K562 (cell line): ENCODE data around the gene ZFYVE28. TPM values are rescaled to one million over a fixed set of nuclear protein-coding genes. Genes with fewer than 3 reads are reported as not detected.

Experiments used
- ATAC-seq: fragments of 200-7000 bp; cut with Tn5 transposase; 3 replicates; pipeline ENCODE4 v1.9.1; 2020; ENCODE audit warnings: moderate library complexity
- BruUV-seq: library from RNA; stranded (reverse); fragments of 400-500 nt; replicated peaks from 2 replicates; lab custom pipeline; 2021; lab: Mats Ljungman, UMichigan
- CTCF ChIA-PET: fragments of 300-600 bp; formaldehyde crosslinking; extraction: SDS; loops from one replicate; lab custom pipeline; 2021; ENCODE audit warnings: low intra/inter-chr PET ratio; lab: Yijun Ruan, JAX
- POLR2A ChIA-PET: fragments of 300-600, 350-650 bp; sonication (Branson Sonifier 250); formaldehyde crosslinking; extraction: SDS; loops from one replicate; lab custom pipeline; 2021; ENCODE audit warnings: antibody characterized with exemption, inconsistent platforms; lab: Yijun Ruan, JAX
- DNase-seq, 4 experiments: peaks; one replicate each; pipeline versions ENCODE4 v3.0.0 to v3.0.0-alpha.2; 2011 to 2018; ENCODE audit warnings: low spot score in 3 of 4, mixed read lengths in 3 of 4; ENCODE audit errors: extremely low read depth in 1 of 4
- FAIRE-seq: peaks from 2 replicates; lab custom pipeline; 2011; peaks lifted over from hg19 to GRCh38; lab: Jason Lieb, UNC
- H2AFZ ChIP-seq: 2 replicates; pipeline ENCODE4 v1.6.0; 2011; ENCODE audit warnings: low read depth, low read length, control low read depth, inconsistent platforms
- H3K27ac ChIP-seq: fragments of 200-600 bp; 3 replicates; pipeline ENCODE4 v1.8.0; 2011; ENCODE audit warnings: low read depth, mild to moderate bottlenecking, control low read depth, inconsistent platforms, low read length, moderate library complexity, mixed read lengths; ENCODE audit errors: extremely low read depth
- H3K27me3 ChIP-seq, 2 experiments: fragments of 300-600 bp in 1 of 2; 2 replicates in 1 of 2; 3 replicates in 1 of 2; pipeline versions ENCODE4 v1.6.0 to v1.8.0; 2011; ENCODE audit warnings: inconsistent platforms in 2 of 2, low read length in 2 of 2, mild to moderate bottlenecking in 1 of 2, mixed read lengths in 1 of 2, moderate library complexity in 1 of 2; ENCODE audit not compliant: control insufficient read depth in 2 of 2, insufficient read depth in 2 of 2
- H3K36me3 ChIP-seq: fragments of 300-600 bp; 3 replicates; pipeline ENCODE4 v1.8.0; 2011; ENCODE audit warnings: mild to moderate bottlenecking, low read length, inconsistent platforms; ENCODE audit not compliant: control insufficient read depth, insufficient read depth
- H3K4me1 ChIP-seq, 2 experiments: fragments of 200-600 bp in 1 of 2; replicated peaks in 1 of 2; 2 replicates in 1 of 2; 3 replicates in 1 of 2; pipeline versions ENCODE4 v1.5.1 to v1.8.0; 2011; ENCODE audit warnings: inconsistent platforms in 2 of 2, low read length in 2 of 2, mild to moderate bottlenecking in 1 of 2, mixed read lengths in 1 of 2, moderate library complexity in 1 of 2; ENCODE audit not compliant: control insufficient read depth in 2 of 2, insufficient read depth in 2 of 2
- H3K4me2 ChIP-seq: 2 replicates; pipeline ENCODE4 v1.6.1; 2011; ENCODE audit warnings: low read length, control low read depth, inconsistent platforms, mixed read lengths; ENCODE audit not compliant: insufficient read depth
- H3K4me3 ChIP-seq: fragments of 200-600 bp; sonication (generic), shearing (Covaris generic); 2 replicates; pipeline ENCODE4 v1.5.1; 2016; ENCODE audit warnings: control low read depth, inconsistent platforms
- H3K79me2 ChIP-seq: fragments of 200-600 bp; 3 replicates; pipeline ENCODE4 v1.8.0; 2011; ENCODE audit warnings: low read length, inconsistent platforms; ENCODE audit not compliant: control insufficient read depth, insufficient read depth
- H3K9ac ChIP-seq, 2 experiments: 2 replicates each; pipeline versions ENCODE4 v1.6.0 to v1.6.1; 2011; ENCODE audit warnings: low read depth in 2 of 2, low read length in 2 of 2, control low read depth in 1 of 2, inconsistent platforms in 1 of 2, mild to moderate bottlenecking in 1 of 2, mixed read lengths in 1 of 2; ENCODE audit not compliant: insufficient read depth in 1 of 2
- H3K9me1 ChIP-seq: one replicate; pipeline ENCODE4 v1.6.0; 2011; ENCODE audit warnings: inconsistent platforms, mild to moderate bottlenecking, low read length, moderate library complexity; ENCODE audit not compliant: control insufficient read depth, insufficient read depth
- H3K9me3 ChIP-seq: replicated peaks from 2 replicates; pipeline ENCODE4 v1.5.1; 2011; ENCODE audit warnings: low read depth, low read length, inconsistent platforms; ENCODE audit not compliant: control insufficient read depth, insufficient read depth
- H4K20me1 ChIP-seq: replicated peaks from 2 replicates; pipeline ENCODE4 v1.6.1; 2011; ENCODE audit warnings: low read length, inconsistent platforms, mixed read lengths; ENCODE audit not compliant: control insufficient read depth, insufficient read depth
- BMI1 ChIP-seq: fragments of 150-350 bp; IDR thresholded peaks from 2 replicates; pipeline ENCODE4 v1.6.1; 2014; ENCODE audit warnings: low read length
- CAMTA2 ChIP-seq: fragments of 250-450 bp; sonication (Bioruptor Pico); conservative IDR thresholded peaks from 2 replicates; pipeline ENCODE4 v1.5.1; 2022
- CSDE1 ChIP-seq, 2 experiments: fragments of 450-650 bp; IDR thresholded peaks; 2 replicates each; pipeline ENCODE4 v1.6.1; 2016; ENCODE audit warnings: mild to moderate bottlenecking in 1 of 2
- POLR2G ChIP-seq: fragments of 200-400 bp; formaldehyde crosslinking; IDR thresholded peaks from 2 replicates; pipeline ENCODE4 v1.6.1; 2017; ENCODE audit warnings: low read depth, mild to moderate bottlenecking, antibody characterized with exemption, low read length, moderate library complexity
- ZNF121 ChIP-seq: sonication (generic); formaldehyde crosslinking; conservative IDR thresholded peaks from 2 replicates; pipeline ENCODE4 v1.8.0; 2022; ENCODE audit warnings: missing genetic modification reagents
- ZNF583 ChIP-seq: fragments of 250-450 bp; sonication (Bioruptor Pico); IDR thresholded peaks from 2 replicates; pipeline ENCODE4 v1.4.0; 2020
- ZSCAN32 ChIP-seq: fragments of 450-650 bp; formaldehyde crosslinking; IDR thresholded peaks from 2 replicates; pipeline ENCODE4 v1.4.0; 2020; ENCODE audit warnings: mild to moderate bottlenecking, moderate library complexity
- WGBS: fragments of 100-300 bp; shearing (Covaris generic); methylation state at CpG from one replicate; pipeline ENCODE4 v1.1.6; 2016; ENCODE audit warnings: low coverage, mixed read lengths; ENCODE audit not compliant: insufficient coverage; ENCODE audit errors: missing lambda C conversion rate; 5-methylcytosine and 5-hydroxymethylcytosine counted together
- in situ Hi-C: fragments of 300-500 bp; cut with MboI; formaldehyde crosslinking; loops from 4 replicates; pipeline ENCODE4 v1.15.0; 2018; ENCODE audit warnings: inconsistent platforms, mixed read lengths
- intact Hi-C: fragments of 100-400 bp; cut with micrococcal nuclease; formaldehyde crosslinking; loops from 2 replicates; pipeline ENCODE4 v1.14.2; 2022
- polyA plus RNA-seq, 8 experiments: library from polyadenylated mRNA; depleted of rRNA in 4 of 8; stranded (reverse) in 5 of 8; unstranded in 3 of 8; fragments of >200 nt; fragmentation: Nextera tagmentation in 2 of 8; fragmentation: Illumina TruSeq in 1 of 8; extraction: Ambion mirVana in 2 of 8; extraction: Trizol in 1 of 8; gene quantifications; 2 replicates each; pipeline versions ENCODE4 v1.2.1 to v1.2.3, GENCODE V29; 2011 to 2014; ENCODE audit warnings: inconsistent platforms in 1 of 8, missing spikeins in 1 of 8
- total RNA-seq, 7 experiments: library from RNA; depleted of rRNA in 6 of 7; stranded (reverse); fragments of >200 nt in 6 of 7; fragmentation: Illumina TruSeq in 2 of 7; extraction: Trizol in 2 of 7; gene quantifications; 2 replicates each; pipeline versions ENCODE4 v1.2.1 to v1.2.3, GENCODE V29; 2011 to 2021; ENCODE audit warnings: low replicate concordance in 1 of 7
- TF ChIP-seq, protein P1 (sequence below): fragments of 250-450 bp; sonication (Bioruptor Pico); IDR thresholded peaks from 2 replicates; pipeline ENCODE4 v1.9.0; 2021; ENCODE audit warnings: mild to moderate bottlenecking, inconsistent platforms

Gene ZFYVE28
- total and polyA plus RNA-seq, 9 of the 15 experiments (the other 6 are each of a cell fraction or from before 2014, with no cell fraction given) = 1.3 to 24.8 (median 8.9) TPM

DNA sequence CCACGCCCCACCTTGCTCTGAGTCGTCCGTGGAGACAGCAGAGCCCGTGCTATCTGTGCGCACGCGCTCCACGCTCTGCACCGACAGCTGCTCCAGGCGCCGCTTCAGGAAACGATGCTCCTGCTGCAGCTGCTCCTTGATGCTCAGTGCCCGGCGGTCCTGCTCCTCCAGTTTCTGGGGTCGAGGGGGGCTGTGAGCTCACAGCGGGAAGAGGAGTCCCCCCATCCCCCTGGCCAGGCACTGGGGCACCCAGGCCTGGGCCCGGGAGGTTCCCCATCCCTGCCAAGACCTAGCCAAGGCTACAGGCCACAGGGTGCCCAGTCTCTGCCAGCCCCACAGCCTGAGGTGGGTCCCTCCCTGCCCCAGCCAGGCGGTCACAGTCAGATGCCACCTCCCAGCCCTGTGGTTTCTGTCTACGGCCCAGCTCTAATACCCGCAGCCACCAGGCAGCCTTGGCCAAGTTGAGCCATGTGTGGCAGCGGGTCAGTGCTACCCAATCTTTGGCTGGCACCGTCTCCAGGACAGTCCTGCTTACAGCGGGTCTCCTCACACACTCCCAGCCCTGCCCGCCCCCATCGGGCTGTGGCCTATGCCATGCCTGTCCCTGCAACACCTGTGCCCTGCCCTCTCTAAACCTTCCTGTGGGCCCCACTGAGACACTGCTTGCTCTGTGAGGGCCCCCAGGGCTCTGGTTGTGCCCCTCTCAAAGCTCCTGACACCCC lies 167.2 kb downstream of the ZFYVE28 start:
- FAIRE-seq = no peak
- intact Hi-C loops = no loop called here
- WGBS = 61% methylated on average over 24 of the region's 25 CpGs
- Histone ChIP-seq H3K4me2 (no peak overlapping the region), H3K4me1 (peaks cover 0 to 75% of the 10 kb centered on the region in 2 experiments; a peak in 2 of 5 replicates), H3K9me1 (no peaks in the 10 kb centered on the region), H3K36me3 (no peaks in the 10 kb centered on the region), H3K79me2 (no peaks in the 10 kb centered on the region), H4K20me1 (no peaks in the 10 kb centered on the region; the same call in 1 of the 2 replicates), H3K4me3 (no peak overlapping the region), H3K9me3 (no peaks in the 10 kb centered on the region), H3K27ac (no peak overlapping the region), H3K9ac (no peak overlapping the region), H3K27me3 (no peaks in the 10 kb centered on the region), H2AFZ (no peak overlapping the region)
- in situ Hi-C loops = no loop called here
- no peak for DNase-seq
- TF ChIP-seq, protein P1, sequence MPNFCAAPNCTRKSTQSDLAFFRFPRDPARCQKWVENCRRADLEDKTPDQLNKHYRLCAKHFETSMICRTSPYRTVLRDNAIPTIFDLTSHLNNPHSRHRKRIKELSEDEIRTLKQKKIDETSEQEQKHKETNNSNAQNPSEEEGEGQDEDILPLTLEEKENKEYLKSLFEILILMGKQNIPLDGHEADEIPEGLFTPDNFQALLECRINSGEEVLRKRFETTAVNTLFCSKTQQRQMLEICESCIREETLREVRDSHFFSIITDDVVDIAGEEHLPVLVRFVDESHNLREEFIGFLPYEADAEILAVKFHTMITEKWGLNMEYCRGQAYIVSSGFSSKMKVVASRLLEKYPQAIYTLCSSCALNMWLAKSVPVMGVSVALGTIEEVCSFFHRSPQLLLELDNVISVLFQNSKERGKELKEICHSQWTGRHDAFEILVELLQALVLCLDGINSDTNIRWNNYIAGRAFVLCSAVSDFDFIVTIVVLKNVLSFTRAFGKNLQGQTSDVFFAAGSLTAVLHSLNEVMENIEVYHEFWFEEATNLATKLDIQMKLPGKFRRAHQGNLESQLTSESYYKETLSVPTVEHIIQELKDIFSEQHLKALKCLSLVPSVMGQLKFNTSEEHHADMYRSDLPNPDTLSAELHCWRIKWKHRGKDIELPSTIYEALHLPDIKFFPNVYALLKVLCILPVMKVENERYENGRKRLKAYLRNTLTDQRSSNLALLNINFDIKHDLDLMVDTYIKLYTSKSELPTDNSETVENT = no peak
- no peak for TF ChIP-seq CAMTA2 (CRISPR knock-in tag)
- no peak for TF ChIP-seq BMI1
- 0 out of 2 replicates have a peak, but pooled peaks have one; percentile 24 for TF ChIP-seq POLR2G
- TF ChIP-seq ZNF121 = no peak
- TF ChIP-seq CSDE1 (IDR thresholded peaks at IDR 0.05) = no peak
- no peak for TF ChIP-seq ZSCAN32
- no peak for TF ChIP-seq ZNF583
- ChIA-PET CTCF (interaction anchor here (0.7 kb wide), 1 partner anchor 197 kb away, joined by 7 read pairs; no protein-coding TSS in a partner anchor), POLR2A (interaction anchor here (1.0 to 2.4 kb wide), 2 partner anchors 9 to 11 kb away, joined by 3 to 9 read pairs; partner anchors contain the start of genes HAUS3, MXD4 and POLN)
- no peak for ATAC-seq
- no TSS peak for BruUV-seq
